GM19463 (cell line): Measurements from ENCODE around the gene DCUN1D1.
"Not testable (repeated sequence)": the region's sequence is repeated elsewhere in the genome, so short reads cannot be mapped to it uniquely, and the experiment has no call there.

ENCODE experiments used
- ATAC-seq: cut with Tn5 transposase; IDR thresholded peaks from one replicate; pipeline ENCODE4 v1.9.1; 2021; ENCODE audit warnings: mild to moderate bottlenecking, moderate library complexity; ENCODE audit not compliant: unreplicated experiment

The DCUN1D1 gene

GRCh38 chr3:182980204-182981037, at the start of gene DCUN1D1:
DCUN1D1 (minus strand) TSS chr3:182980538; CDS start chr3:182980489, 49 bp downstream.
- peak; percentile 92 for ATAC-seq

- no peak for ATAC-seq
These were observed 48.1 kb upstream of the DCUN1D1 start for GRCh38 chr3:183028416-183028815.

GRCh38 chr3:183027276-183027675, 46.9 kb upstream of the DCUN1D1 start:
- no peak for ATAC-seq

GRCh38 chr3:183022936-183023516, 42.7 kb upstream of the DCUN1D1 start:
- no peak for ATAC-seq

- no peak for ATAC-seq
These were observed 38.3 kb upstream of the DCUN1D1 start for GRCh38 chr3:183018421-183019192.

DNA sequence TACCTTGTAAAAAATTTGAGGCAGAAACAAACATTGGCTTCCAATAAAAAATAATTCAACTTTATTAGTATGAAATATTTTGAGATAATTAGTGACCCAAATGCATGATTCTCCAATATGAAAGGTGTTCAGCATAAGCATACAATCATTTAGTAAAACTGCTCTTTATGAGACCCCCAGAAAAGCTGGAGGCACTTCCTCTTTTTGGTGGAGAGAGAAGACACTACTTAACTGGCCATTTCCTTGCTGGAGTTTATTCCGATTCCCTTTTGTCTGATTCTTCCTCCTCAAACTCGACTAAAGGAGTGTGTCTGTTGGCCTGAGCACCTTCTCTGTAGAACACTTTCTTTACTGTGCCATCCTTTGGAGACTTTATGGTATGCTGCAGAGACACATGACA, 34.8 kb upstream of the DCUN1D1 start:
- ATAC-seq = no peak

GRCh38 chr3:183013856-183014255, 33.5 kb upstream of the DCUN1D1 start:
- no peak for ATAC-seq

- ATAC-seq = no peak
These were observed 32.7 kb upstream of the DCUN1D1 start for GRCh38 chr3:183013074-183013473.

DNA sequence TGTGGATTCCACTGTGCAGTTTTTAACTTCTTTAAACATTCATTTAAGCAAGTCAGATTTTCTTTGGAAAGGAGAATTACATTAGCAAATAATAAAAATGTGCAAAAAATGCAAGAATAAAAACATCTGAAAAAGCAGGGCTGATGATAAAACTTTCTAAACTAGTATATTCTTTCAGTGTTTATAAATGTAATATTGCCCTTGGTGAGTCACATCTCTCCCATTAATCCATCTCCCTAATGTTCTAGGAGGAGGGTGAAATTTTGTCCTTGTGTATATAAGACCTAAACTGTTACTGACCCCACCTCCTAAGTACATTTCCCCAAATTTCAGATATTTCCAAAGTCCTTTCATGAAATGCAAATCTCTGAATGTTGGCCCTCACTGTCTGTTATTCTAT, 28.5 kb upstream of the DCUN1D1 start:
- no peak for ATAC-seq

DNA sequence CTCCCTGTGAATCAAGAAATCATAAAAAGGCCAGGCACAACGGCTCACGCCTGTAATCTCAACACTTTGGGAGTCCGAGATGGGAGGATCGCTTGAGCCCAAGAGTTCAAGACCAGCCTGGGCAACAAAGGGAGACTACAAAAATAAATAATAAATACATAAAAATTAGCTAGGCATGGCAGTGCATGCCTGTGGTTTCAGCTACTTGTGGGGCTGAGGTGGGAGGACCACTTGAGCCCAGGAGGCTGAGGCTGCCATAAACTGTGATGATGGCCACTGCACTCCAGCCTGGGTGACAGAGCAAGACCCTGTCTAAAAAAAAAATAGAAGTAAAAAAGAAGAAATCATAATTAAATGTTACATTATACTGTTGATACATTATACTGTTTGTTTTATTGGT, 28.0 kb upstream of the DCUN1D1 start:
- ATAC-seq = no peak

DNA sequence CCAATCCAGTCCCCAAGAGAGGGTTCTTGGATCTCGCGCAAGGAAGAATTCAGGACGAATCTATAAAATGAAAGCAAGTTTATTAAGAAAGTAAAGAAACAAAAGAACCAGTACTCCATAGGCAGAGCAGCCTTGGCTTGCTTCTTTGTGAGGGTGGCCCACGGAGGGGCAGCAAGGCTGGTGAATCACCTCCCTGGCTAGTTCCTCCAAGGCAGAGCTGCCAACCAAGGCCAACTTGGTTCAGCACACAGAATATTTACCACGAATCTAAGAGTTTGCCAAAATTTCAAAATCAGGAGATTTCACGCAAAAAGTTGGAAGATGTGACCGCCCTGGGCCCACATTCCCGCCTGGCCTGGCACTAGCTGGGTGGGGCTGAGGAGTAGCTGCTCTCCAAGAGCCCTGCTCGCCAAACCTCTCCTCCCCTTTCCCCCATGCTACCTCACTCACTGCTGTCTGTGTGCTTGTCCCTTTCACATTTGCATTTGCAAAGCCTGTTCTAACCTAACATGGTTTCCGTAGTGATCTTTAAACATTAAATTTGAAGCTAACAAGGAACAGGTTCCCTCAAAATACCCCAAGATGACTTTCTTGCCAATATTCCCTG, 26.2 kb upstream of the DCUN1D1 start:
- ATAC-seq = no peak

DNA sequence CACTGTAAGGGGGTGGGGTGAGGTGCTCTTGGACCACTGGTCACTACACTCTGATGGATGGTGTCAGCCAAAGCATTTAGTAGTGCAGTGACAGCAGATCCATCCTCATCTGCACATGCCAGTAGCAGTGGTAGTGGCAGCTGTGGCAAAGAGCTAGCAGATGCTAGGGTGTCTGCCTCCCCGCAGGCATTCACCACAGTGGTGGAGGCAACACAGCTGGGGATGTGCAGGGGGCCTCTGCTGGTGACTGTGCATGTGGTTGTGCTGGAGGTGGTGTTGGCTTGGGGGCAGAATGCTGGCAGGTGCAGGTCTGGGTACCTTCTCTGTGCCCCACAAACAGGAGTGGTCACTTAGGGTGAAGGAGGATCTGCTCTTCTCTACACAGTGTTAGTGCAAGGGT, 19.4 kb upstream of the DCUN1D1 start:
- ATAC-seq = no peak

GRCh38 chr3:182993486-182994201, 13.3 kb upstream of the DCUN1D1 start:
- ATAC-seq = not testable (repeated sequence)

- no peak for ATAC-seq
These were observed 9.2 kb upstream of the DCUN1D1 start for GRCh38 chr3:182989566-182989965.

DNA sequence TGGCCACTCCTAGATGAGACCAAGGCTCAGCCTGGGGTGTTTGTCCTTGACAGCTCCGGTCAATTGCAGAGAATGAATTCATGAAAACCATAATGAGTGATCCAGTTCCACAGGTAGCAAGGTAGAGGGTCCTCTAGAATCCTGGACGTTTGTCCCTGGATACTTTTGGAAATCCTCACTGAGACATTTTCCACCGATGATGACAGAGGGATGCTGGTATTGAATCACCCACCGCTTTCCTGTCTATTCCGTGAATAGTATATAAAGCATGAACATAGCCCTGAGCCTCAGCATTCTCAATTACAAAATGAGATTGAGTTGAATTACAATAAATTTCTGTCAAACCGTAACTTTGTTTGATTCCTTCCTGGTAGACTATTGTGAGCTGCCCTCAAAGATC, 5.7 kb upstream of the DCUN1D1 start:
- no peak for ATAC-seq

- ATAC-seq = no peak
These were observed 3.5 kb upstream of the DCUN1D1 start for GRCh38 chr3:182983876-182984275.

DNA sequence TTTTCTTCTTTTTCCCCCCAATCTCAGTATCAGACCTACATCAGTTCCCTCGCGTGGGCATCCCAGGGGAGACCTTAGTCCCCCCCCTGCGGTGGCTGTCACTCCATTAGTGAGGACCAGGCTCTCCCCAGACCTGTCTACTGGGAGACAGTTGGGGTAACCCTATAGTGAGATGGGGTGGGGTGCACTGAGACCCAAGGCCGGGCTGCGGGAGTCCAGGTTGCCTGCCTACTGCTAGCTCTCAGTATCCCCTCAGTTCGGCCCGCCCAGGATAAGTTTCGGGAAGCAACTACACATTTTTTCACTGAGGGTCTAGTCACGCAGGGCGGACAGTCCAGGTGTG, 671 bp upstream of the DCUN1D1 start:
- ATAC-seq = no peak

- peak; percentile 5 for ATAC-seq
These were observed 605 bp downstream of the DCUN1D1 start for GRCh38 chr3:182979674-182980191.

GRCh38 chr3:182979103-182979673, 1.1 kb downstream of the DCUN1D1 start:
- no peak for ATAC-seq

GRCh38 chr3:182978387-182978786, 2.0 kb downstream of the DCUN1D1 start:
- no peak for ATAC-seq
